ENCODE measurements around the gene AKAP8L.

Gene AKAP8L

DNA sequence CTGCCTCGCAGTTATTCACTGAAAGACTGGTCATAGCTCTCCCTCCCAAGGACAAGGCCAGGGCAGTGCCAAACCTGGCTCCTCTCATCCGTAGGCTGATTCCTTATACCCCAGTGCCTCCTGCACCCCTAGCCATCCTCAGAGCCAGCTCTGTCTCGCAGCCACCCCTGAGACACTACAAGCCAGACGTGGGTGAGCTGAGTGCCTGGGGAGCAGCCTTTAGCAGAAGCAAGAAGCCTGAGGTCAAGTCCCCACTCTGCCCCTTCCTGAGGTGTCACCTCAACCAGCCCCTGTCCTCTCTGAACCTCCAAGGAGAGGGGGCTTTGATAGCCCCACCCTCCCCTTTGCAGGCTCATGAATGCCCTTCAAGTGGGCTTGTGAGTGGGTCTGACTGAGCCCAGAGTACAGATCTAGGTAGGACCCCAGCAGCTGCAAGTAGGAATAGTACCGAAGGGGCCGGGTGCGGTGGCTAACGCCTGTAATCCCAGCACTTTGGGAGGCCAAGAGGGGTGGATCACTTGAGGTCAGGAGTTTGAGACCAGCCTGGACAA is 14.8 kb upstream of the AKAP8L start:
- no peak for DNase-seq

DNA sequence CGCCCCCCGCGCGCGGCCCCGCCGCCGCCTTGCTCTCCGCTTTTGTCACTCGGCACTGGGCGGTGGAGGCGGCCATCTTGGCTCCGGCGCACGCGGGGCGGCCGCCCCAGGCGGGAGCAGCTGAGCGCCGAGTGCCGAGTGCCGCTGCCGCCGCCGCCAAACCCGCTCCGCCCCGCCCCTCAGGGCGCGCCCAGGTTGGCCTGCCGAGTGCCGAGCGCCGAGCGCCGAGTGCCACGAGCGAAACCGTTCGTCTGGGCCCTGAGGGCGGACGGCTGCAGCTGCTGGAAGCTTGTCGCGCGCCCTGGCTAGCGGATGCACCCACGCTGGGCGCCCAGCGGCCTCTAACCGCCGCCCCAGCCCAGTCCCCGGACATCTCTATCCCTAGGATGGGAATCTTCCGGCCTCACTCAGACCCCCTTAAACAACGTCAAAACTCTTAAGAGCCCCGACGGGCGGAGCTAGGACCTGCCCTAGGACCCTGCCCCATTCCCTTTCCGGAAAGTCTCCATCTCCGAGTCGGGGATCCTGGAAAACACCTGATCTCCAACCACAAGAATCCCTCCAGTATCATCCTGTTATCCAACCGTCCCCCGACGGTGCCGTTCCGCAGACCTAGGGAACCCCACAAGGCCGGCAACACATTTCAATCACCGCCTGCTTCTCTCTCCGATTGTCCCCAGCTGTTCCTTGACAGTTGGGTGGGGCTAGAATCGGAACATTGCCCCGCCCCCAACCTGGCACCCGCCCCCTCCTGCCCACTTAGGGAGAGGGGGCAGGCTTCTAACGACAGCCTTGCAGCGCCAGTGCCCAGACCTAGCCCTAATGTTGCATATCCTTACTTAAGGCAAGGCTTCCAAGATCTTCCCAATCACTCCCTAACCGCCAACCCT is 14.1 kb upstream of the AKAP8L start:
- DNase-seq: peak; percentile 87

- peak; percentile 43 for DNase-seq
These were observed 13.3 kb upstream of the AKAP8L start for GRCh38 chr19:15432018-15432494.

- no peak for DNase-seq
These were observed 12.7 kb upstream of the AKAP8L start for GRCh38 chr19:15431396-15432017.

DNA sequence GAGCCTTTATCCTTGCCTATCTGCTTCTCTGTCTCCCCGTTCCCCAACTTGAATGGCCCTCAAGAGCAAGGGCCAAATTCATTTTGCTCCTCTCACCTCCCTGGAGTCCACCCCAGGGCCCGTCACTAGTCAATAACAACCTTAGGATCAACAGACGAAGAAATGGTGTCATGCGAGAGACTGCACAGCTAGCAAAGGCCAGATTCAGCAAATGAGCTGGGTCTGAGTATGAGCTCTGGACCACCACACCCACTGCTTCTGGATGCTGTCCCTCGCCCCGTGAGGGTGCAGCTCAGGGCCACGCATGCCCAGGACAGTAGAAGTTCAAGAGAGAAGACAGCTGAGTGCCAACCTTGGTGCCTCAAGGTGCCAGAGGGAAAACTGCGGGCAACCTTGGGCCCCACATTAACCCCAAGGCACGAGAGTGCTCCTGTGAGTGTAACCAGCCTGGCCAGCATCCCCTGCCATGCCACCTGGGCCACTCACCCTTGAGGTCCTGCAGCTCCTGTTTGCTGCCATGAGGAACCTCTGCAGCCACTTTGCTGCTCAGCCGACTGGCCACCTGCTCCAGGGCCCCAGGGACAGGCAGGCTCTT is 11.8 kb upstream of the AKAP8L start:
- no peak for DNase-seq

DNA sequence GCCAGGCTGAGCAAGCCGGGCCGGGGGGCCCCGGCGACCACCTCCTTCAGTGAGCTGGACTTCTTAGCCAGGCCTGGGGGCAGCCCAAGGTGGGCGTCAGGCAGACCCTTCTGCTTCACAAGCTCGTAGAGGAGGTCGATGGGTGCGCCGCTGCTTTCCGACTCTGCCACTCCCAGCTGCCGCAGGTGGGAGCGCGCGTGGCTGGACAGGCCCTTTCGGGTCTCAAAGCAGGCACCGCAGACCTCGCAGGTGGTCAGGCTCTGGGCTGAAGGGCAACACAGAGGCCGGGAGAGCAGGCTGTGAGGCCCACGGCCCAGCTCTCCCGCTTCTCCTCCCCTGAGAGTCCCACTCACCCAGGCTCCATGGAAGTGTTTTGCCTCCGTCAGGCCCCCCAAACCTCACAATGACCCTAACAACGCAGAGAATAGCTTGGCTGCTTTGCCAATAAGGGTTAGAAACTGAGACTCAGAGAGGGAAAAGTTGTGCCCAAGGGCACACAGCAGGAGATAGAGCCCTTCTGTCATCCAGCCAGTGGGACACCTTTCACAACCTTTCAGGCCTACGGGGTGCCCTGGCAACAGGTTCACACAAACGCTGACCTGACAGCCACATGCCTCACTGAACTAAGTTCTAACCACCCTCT is 11.2 kb upstream of the AKAP8L start:
- DNase-seq: no peak

DNA sequence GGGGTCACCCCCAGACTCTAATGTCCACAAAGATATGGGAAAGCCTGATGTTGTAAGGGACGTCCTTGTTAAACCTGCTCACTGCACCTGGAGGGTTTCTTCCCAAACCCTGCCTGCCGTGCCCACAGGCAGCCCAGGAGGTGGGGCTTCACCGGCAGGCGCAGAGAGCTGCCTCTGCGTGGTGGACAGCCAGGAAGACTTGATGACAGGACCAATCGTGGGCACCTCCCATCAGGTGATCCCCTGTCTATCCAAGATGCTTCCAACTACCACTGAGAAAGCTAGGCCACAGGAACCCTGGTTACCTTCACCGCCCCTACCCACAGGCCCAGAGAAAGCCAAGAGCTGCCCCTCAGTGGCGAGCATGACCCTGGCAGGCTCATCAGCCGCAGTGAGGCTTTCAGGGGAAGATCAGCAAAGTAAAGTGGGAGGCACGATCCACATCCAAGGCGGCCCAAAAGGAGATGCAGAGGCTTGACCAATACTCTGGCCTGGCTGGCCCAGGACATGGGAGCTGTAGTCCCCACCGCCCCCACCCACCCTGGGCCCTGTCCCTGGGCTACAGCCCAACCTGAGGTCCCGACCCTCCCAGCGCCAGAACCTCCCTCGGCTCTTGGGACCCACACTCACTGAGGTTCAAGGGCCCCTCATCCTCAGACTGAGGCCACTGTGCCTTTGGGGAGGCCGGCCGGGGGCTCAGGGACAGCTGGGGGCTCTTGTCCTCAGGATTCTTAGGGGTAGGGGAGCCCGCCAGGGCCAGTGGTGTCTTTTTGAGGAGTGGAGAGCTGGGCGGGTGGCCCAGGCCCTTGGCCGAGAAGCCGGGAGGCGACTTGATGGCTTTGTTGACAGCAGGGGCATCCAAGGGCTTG is 10.4 kb upstream of the AKAP8L start:
- no peak for DNase-seq

DNA sequence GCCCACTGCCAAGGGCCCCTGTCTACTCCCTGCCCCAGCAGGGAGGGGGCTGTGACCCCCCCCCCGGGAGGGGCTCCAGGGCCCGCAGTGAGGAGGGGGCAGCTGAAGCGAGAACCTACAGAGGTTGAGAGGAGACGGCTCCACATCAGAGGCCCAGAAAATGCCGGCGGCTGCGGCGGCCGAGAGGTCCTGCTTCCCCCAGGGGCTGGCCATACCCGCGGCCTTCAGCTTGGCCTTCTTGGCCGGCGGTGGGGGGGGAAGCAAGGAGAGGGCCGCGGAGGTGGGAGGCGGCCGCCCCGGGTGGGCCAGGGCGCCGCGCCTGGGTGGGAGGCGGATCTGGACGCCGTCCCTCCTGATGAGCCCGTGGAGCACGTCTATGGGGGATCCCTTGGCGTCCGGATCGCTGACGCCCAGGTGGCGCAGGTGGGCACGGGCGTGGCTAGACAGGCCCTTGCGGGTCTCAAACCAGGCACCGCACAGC is 9.2 kb upstream of the AKAP8L start:
- DNase-seq: no peak

DNA sequence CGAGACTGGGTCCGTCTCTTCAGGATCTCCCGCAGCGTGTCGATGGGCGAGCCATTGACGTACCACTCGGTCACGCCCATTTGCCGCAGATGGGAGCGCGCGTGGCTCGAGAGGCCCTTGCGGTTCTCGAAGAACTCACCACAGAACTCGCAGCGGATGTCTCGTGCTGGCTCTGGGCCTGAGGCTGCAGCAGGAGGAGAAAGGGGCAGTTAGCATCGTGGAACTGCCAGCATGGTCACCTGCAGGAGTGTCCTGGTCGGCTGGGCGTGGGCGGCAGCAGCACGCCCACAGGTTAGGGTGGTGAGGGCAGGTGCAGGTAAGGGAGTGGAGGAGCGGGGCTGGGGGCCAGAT is 8.5 kb upstream of the AKAP8L start:
- DNase-seq: no peak

GRCh38 chr19:15426485-15427349 is 7.9 kb upstream of the AKAP8L start:
- no peak for DNase-seq

DNA sequence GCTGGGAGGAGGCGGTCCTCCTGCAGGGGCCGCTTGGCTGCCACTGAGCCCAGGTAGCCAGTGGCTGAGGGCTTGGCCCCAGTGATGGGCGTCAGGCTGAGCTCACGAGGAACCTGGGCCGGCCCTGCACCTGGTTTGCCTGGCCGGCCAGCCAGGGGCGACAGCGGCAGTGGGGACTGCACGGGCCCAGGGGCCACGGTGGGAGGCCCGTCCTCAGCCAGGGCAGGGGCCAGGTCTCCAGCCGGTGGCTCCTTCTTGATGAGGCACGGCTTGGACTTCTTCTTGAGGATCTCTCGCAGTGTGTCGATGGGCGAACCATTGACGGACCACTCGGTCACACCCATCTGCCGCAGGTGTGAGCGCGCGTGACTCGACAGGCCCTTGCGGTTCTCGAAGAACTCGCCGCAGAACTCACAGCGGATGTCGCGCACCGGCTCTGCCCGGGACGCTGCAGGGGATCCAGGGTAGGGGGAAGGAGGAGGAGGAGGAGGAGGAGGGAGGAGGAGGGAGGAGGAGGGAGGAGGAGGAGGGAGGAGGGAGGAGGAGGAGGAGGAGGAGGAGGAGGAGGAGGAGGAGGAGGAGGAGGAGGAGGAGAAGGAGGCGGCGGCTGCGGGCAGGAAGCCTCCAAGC is 6.6 kb upstream of the AKAP8L start:
- no peak for DNase-seq

- DNase-seq: no peak
These were observed 6.0 kb upstream of the AKAP8L start for GRCh38 chr19:15424692-15425272.

DNA sequence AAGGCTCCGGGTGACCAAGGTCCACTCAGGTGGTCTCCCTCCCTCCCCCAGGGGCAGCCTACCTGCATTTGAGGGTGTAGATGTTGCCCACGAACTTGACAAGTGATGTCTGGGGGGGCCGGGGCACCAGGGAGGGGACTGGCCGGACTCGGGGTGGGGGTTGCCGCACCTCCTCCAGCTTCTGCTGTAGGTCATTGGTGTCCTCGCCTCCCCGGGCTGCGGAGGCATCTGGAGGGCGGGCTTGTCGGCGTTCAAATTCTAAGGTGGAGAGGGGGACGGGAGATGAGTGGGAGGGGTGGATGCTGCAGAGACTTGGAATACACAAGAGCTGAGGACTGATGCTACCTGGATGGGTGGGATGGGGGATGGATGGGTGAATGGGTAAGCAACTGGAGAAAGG is 5.3 kb upstream of the AKAP8L start:
- no peak for DNase-seq

GRCh38 chr19:15423130-15423529 is 4.3 kb upstream of the AKAP8L start:
- DNase-seq: no peak

GRCh38 chr19:15422296-15423075 is 3.7 kb upstream of the AKAP8L start:
- DNase-seq: no peak

GRCh38 chr19:15421721-15422260 is 3.0 kb upstream of the AKAP8L start:
- no peak for DNase-seq

DNA sequence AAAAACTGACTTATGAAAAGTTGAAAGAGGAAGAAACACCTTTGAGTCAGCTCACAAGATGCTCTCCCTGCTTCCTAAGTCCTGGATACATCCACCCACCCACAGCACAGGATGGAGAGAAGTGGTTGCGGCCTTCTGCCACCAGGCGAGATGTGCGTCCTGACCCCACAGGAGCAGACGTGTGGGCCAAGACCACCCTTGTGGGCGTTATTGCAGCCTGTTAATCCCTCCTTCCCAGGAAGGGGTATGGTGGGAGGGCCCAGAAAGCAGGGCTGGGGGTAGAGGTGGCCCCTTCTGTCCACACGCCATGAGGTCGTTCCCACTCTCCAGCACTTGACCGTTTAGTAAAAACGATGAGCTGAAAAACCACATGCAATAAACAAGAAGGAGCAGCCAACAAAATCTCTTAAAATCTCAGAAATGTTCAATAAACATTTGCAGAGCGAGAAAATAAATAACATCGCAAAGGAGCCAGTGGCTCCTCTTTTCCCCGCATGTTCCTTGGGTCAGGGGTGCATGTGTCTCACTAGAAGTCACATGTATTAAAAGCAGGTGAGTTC is 2.4 kb upstream of the AKAP8L start:
- no peak for DNase-seq

DNA sequence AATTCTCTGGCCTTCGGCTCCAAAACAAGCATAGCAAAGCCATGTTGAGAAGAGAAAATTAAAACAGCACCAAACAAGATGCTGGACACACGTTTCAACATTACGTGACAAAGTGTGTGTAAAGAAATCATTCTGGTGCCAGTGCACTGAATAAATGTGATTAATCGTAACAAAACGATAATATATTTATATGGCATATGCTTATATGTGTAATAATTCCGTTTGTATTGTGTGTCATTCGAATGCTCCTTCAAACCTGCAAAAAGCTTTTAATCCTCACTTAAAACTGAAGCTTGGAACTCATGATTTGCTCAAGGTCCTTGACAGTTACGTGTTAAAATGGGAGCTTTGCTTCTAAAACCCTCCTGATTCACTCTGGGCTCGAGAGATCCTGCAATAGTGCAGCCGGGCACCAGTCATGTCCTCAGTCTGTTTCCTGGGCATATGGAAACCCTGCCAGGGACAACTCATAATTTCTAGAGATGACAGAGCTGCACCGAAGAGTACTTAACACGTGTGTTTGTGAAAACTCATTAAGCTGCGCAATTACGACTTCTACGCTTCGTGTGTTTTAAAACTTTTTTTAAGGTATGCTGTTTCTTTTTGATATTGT is 731 bp upstream of the AKAP8L start:
- no peak for DNase-seq

Data from right kidney (tissue), 1 donor.